Ascending aorta (tissue), 2 donors: ENCODE data around the gene MTAP. TPM values are rescaled to one million over a fixed set of nuclear protein-coding genes. Genes with fewer than 3 reads are reported as not detected.

Source experiments
- DNase-seq, 2 donors: peaks; one replicate each; pipeline ENCODE4 v3.0.0-alpha.2; 2019; ENCODE audit warnings: low spot score in 2 of 2
- H3K27ac ChIP-seq, 2 donors: fragments of 200-600 bp; sonication (generic); one replicate each; pipeline ENCODE4 v1.5.1; 2016 to 2017; ENCODE audit warnings: mild to moderate bottlenecking in 1 of 2
- H3K27me3 ChIP-seq: fragments of 200-600 bp; sonication (generic); one replicate; pipeline ENCODE4 v1.5.1; 2017
- H3K36me3 ChIP-seq, 2 donors: fragments of 200-600 bp; sonication (generic); one replicate each; pipeline ENCODE4 v1.5.1; 2016
- H3K4me1 ChIP-seq, 2 donors: fragments of 200-600 bp; sonication (generic); one replicate each; pipeline ENCODE4 v1.5.1; 2016 to 2017; ENCODE audit warnings: mild to moderate bottlenecking in 1 of 2
- H3K4me3 ChIP-seq, 2 donors: fragments of 200-600 bp; sonication (generic); one replicate each; pipeline ENCODE4 v1.5.1; 2016 to 2017; ENCODE audit warnings: mild to moderate bottlenecking in 1 of 2
- H3K9me3 ChIP-seq, 2 donors: fragments of 200-600 bp; sonication (generic); one replicate each; pipeline ENCODE4 v1.5.1; 2016
- CTCF ChIP-seq, 3 experiments: fragments of 200-600 bp in 2 of 3; fragments of 450-650 bp in 1 of 3; sonication (generic) in 2 of 3; IDR thresholded peaks; one replicate each; pipeline ENCODE4 v1.5.1; 2016 to 2019; ENCODE audit warnings: antibody characterized with exemption in 3 of 3, mild to moderate bottlenecking in 1 of 3, moderate library complexity in 1 of 3
- intact Hi-C: fragments of 100-400 bp; cut with DNase I; formaldehyde crosslinking; loops from one replicate; pipeline ENCODE4 v1.15.1; 2023
- total RNA-seq: library from RNA; depleted of rRNA; stranded (reverse); fragments of >200 nt; gene quantifications from one replicate; pipeline ENCODE4 v1.1.0, GENCODE V29; 2016

The MTAP gene
- total RNA-seq, 1 donor from 2014 or later: 34.7 TPM

DNA sequence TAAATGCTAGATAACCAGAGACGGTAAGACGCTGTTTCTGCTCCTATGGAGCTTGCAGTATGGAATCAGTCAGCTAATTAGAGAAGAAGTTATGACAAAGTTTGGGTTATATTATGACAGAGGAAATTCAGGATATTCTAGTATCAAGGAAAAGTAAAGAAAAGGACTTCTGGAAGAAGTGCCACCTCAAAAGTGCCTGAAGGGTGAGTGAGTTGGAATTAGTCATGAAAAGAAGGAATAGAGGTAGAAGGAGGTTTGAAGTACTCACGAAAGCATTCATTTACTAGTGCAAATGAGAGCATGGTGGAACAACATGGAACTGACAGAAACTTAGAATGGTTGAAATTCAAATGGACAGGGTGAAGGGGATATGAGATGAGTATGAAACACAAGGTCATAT lies 40.4 kb upstream of the MTAP start:
- Histone ChIP-seq H3K27ac (no peak overlapping the region), H3K27me3 (no peaks in the 10 kb centered on the region), H3K4me1 (no peaks in the 10 kb centered on the region), H3K9me3 (no peaks in the 10 kb centered on the region), H3K4me3 (no peak overlapping the region), H3K36me3 (no peaks in the 10 kb centered on the region)
- TF ChIP-seq CTCF (IDR thresholded peaks at IDR 0.05): no peak
- intact Hi-C loops: no loop called here
- DNase-seq: no peak

- TF ChIP-seq CTCF (IDR thresholded peaks at IDR 0.05): no peak
- Histone ChIP-seq H3K4me1 (no peaks in the 10 kb centered on the region), H3K27me3 (no peaks in the 10 kb centered on the region), H3K9me3 (no peaks in the 10 kb centered on the region), H3K4me3 (no peak overlapping the region), H3K36me3 (no peaks in the 10 kb centered on the region), H3K27ac (no peak overlapping the region)
- no peak for DNase-seq
- intact Hi-C loops: no loop called here
Observed at GRCh38 chr9:21764846-21765245, 37.6 kb upstream of the MTAP start.

- DNase-seq: no peak
- no peaks in the 10 kb centered on the region for H3K36me3 ChIP-seq
- H3K4me1 ChIP-seq: no peaks in the 10 kb centered on the region
- intact Hi-C loops: no loop called here
- no peak overlapping the region for H3K4me3 ChIP-seq
- no peak for TF ChIP-seq CTCF (IDR thresholded peaks at IDR 0.05)
- no peak overlapping the region for H3K27ac ChIP-seq
- no peaks in the 10 kb centered on the region for H3K27me3 ChIP-seq
- H3K9me3 ChIP-seq: no peaks in the 10 kb centered on the region
Observed at GRCh38 chr9:21766096-21766495, 36.3 kb upstream of the MTAP start.

GRCh38 chr9:21770871-21771560 lies 31.4 kb upstream of the MTAP start:
- Histone ChIP-seq H3K27me3 (no peaks in the 10 kb centered on the region), H3K4me1 (no peaks in the 10 kb centered on the region), H3K27ac (no peak overlapping the region), H3K4me3 (no peak overlapping the region), H3K9me3 (no peaks in the 10 kb centered on the region), H3K36me3 (no peaks in the 10 kb centered on the region)
- no peak for TF ChIP-seq CTCF (IDR thresholded peaks at IDR 0.05)
- intact Hi-C loops: no loop called here
- DNase-seq: no peak

DNA sequence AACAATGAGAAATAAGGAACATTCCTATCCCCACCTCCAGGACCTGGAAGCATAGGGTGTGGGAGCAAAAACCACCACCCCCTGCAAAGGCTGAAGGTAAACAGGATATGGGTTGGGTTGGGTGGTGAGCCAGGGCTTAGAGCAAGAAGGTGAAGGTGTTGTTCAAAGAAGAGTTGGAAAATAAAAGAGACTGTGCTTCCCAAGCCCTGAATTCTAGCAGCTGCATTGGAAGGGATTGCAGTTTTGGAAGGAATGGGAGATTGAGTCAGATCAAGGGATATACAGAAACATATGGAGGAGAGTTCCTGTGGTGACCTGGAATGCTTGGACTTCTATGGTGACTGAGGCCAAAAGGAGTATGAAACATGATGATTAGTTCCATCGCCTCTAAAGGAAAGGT lies 24.7 kb upstream of the MTAP start:
- Histone ChIP-seq H3K36me3 (no peaks in the 10 kb centered on the region), H3K27me3 (no peaks in the 10 kb centered on the region), H3K4me3 (no peak overlapping the region), H3K9me3 (no peaks in the 10 kb centered on the region), H3K4me1 (no peaks in the 10 kb centered on the region), H3K27ac (no peak overlapping the region)
- intact Hi-C loops: no loop called here
- no peak for TF ChIP-seq CTCF (IDR thresholded peaks at IDR 0.05)
- no peak for DNase-seq

GRCh38 chr9:21778304-21778703 lies 24.1 kb upstream of the MTAP start:
- Histone ChIP-seq H3K4me3 (no peak overlapping the region), H3K9me3 (no peaks in the 10 kb centered on the region), H3K27me3 (no peaks in the 10 kb centered on the region), H3K27ac (no peak overlapping the region), H3K36me3 (no peaks in the 10 kb centered on the region), H3K4me1 (no peaks in the 10 kb centered on the region)
- TF ChIP-seq CTCF (IDR thresholded peaks at IDR 0.05): no peak
- intact Hi-C loops: no loop called here
- no peak for DNase-seq
